Left lung (tissue), 10 donors: ENCODE data around the gene PRKG1. TPM values are rescaled to one million over a fixed set of nuclear protein-coding genes. Genes with fewer than 3 reads are reported as not detected.

Source experiments
- ATAC-seq: fragments of 200-7000 bp; cut with Tn5 transposase; one replicate; pipeline ENCODE4 v1.9.1; 2020; ENCODE audit warnings: moderate library complexity
- DNase-seq, 4 donors: peaks; one replicate each; pipeline ENCODE4 v3.0.0-alpha.2; 2013 to 2020
- H3K27ac ChIP-seq, 2 donors: fragments of 200-600 bp; sonication (generic) in 1 of 2; one replicate each; pipeline versions ENCODE4 v1.5.0 to v1.8.0; 2020 to 2021
- H3K27me3 ChIP-seq, 2 donors: fragments of 200-600 bp; sonication (generic) in 1 of 2; one replicate each; pipeline versions ENCODE4 v1.5.0 to v1.8.0; 2020 to 2021
- H3K36me3 ChIP-seq, 2 donors: fragments of 200-600 bp; sonication (generic) in 1 of 2; one replicate each; pipeline versions ENCODE4 v1.5.0 to v1.8.0; 2020 to 2021
- H3K4me1 ChIP-seq, 2 donors: fragments of 200-600 bp; one replicate each; pipeline ENCODE4 v1.8.0; 2021
- H3K4me3 ChIP-seq, 2 donors: fragments of 200-600 bp; sonication (generic) in 1 of 2; one replicate each; pipeline versions ENCODE4 v1.5.0 to v1.8.0; 2020 to 2021; ENCODE audit warnings: mild to moderate bottlenecking in 1 of 2
- H3K9me3 ChIP-seq, 2 donors: fragments of 200-600 bp; sonication (generic) in 1 of 2; one replicate each; pipeline versions ENCODE4 v1.5.0 to v1.8.0; 2020 to 2021
- intact Hi-C, 2 donors: fragments of 100-400 bp; cut with DNase I; formaldehyde crosslinking; loops; one replicate each; pipeline versions ENCODE4 v1.11.2 to v1.14.2; 2022
- polyA plus RNA-seq, 6 donors: library from polyadenylated mRNA; unstranded; fragments of 120-200 nt; gene quantifications; one replicate each; pipeline ENCODE4 v1.2.1, GENCODE V29; 2013; ENCODE audit not compliant: insufficient read length in 6 of 6
- total RNA-seq, 2 donors: library from RNA; stranded (reverse); fragmentation: NEBNext Ultra II Directional; extraction: Animal tissue kit (Norgen Biotek cat#: 25700); gene quantifications; one replicate each; pipeline ENCODE4 v1.2.1, GENCODE V29; 2021
- TF ChIP-seq, protein P1 (sequence below), 2 donors: fragments of 200-600 bp; sonication (generic) in 1 of 2; IDR thresholded peaks; one replicate each; pipeline versions ENCODE4 v1.5.0 to v1.8.0; 2021; ENCODE audit warnings: antibody characterized with exemption in 2 of 2
- donor health status: DM: no; HTN: yes; CAD: no.
- donor health status: DM: no; HTN: no; CAD: no.

Gene PRKG1
- total and polyA plus RNA-seq, 8 donors = 15.6 to 29.0 (median 17.8) TPM

DNA sequence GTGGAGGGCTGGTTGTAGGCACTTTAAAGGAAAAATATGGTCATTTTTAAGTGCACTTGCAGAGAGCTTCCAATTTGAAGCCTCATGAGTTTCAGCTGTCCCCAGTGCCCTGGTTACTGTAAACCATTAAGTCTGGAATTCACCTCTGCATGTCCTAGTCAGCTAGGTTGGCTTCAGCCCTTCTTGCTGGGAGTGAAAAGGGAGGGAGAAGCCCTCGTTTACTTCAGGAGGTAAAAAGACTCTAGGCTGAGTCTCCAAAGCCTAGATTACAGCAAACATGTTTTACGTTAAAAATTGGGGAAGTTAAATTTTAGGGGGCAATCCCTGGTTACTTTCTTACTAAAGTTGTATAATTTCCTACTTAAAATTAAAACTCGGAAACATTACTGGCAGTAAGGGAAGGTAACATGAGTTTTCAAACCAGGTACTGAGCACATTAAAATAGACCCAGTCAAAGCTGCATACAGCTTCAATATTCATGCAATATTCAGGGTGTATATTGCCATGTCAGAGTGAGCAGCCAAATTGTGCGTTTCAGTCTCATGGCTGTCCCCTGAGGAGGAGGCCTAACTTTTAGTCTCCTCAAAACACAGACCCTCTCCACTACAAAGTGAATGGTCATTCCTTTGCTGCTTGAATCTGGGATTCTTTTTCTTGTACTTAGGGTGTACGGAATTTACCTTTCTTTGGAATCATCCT, 156.7 kb downstream of the PRKG1 start:
- no peaks in the 10 kb centered on the region for H3K36me3 ChIP-seq
- no peak overlapping the region for H3K4me3 ChIP-seq
- ATAC-seq (no peak), DNase-seq (no peak)
- no peaks in the 10 kb centered on the region for H3K4me1 ChIP-seq
- TF ChIP-seq, protein P1, sequence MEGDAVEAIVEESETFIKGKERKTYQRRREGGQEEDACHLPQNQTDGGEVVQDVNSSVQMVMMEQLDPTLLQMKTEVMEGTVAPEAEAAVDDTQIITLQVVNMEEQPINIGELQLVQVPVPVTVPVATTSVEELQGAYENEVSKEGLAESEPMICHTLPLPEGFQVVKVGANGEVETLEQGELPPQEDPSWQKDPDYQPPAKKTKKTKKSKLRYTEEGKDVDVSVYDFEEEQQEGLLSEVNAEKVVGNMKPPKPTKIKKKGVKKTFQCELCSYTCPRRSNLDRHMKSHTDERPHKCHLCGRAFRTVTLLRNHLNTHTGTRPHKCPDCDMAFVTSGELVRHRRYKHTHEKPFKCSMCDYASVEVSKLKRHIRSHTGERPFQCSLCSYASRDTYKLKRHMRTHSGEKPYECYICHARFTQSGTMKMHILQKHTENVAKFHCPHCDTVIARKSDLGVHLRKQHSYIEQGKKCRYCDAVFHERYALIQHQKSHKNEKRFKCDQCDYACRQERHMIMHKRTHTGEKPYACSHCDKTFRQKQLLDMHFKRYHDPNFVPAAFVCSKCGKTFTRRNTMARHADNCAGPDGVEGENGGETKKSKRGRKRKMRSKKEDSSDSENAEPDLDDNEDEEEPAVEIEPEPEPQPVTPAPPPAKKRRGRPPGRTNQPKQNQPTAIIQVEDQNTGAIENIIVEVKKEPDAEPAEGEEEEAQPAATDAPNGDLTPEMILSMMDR (IDR thresholded peaks at IDR 0.05) = no peak
- intact Hi-C loops = no loop called here
- no peak overlapping the region for H3K27ac ChIP-seq
- H3K27me3 ChIP-seq = no peaks in the 10 kb centered on the region
- H3K9me3 ChIP-seq = no peaks in the 10 kb centered on the region

DNA sequence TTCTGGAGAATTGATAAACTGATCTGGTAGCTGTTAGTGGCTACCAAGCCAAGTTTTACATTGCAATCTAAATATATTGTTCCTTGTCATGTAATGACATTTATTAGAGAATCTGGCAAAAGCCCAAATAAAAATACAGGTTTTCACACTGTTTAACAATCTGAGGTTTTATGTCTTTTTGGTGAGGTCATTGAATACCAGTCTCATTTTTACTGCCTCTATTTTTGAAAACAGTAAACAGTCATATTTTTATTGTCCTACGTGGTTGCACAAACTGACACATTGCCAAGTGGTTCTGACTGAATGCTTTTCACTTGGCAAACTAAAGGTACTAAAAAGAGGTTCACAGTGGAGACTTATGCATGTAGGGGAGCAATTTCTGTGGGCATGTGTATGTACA, 157.5 kb downstream of the PRKG1 start:
- Histone ChIP-seq H3K4me1 (no peaks in the 10 kb centered on the region), H3K36me3 (no peaks in the 10 kb centered on the region), H3K4me3 (no peak overlapping the region), H3K27me3 (no peaks in the 10 kb centered on the region), H3K9me3 (no peaks in the 10 kb centered on the region), H3K27ac (no peak overlapping the region)
- no peak for DNase-seq
- intact Hi-C loops = no loop called here
- ATAC-seq = no peak
- TF ChIP-seq, protein P1 (IDR thresholded peaks at IDR 0.05) = no peak

DNA sequence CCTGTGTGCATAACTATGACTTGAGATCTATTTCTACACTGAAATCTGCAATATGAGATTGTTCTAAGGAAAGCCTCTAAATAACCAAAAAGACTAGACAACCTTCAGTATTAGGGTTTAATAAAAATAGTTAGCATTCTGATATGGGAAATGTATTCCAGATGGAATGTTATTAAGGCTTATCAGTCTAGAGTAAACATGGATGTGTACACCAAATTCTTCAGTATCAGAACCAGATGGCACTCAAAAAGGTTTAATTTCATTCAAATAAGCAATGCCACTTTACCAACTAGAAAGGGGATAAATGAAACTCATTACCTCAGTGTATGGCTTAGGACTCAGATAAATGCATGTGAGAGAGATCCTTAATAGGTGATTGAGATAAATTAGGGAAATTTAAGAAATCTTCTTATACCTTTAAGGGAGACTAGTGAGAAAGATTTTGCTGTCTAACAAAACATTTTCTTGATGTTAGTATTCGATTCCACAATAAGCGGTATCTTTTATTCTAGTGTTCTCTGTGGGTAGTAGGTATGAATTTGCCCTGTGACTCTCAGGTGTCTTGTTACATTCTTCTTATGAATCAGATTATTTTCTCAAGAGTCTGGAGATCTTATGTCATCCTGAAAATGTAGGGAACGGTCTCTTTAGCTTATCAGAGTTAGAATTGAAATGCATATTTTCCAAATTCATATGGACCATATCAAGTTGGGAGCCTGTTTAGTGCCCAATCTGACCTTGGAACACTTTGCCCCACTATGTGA, 159.2 kb downstream of the PRKG1 start:
- Histone ChIP-seq H3K27me3 (no peaks in the 10 kb centered on the region), H3K9me3 (no peaks in the 10 kb centered on the region), H3K36me3 (no peaks in the 10 kb centered on the region), H3K27ac (no peak overlapping the region), H3K4me3 (no peak overlapping the region), H3K4me1 (no peaks in the 10 kb centered on the region)
- DNase-seq (no peak), ATAC-seq (no peak)
- intact Hi-C loops = no loop called here
- TF ChIP-seq, protein P1 (IDR thresholded peaks at IDR 0.05) = no peak

DNA sequence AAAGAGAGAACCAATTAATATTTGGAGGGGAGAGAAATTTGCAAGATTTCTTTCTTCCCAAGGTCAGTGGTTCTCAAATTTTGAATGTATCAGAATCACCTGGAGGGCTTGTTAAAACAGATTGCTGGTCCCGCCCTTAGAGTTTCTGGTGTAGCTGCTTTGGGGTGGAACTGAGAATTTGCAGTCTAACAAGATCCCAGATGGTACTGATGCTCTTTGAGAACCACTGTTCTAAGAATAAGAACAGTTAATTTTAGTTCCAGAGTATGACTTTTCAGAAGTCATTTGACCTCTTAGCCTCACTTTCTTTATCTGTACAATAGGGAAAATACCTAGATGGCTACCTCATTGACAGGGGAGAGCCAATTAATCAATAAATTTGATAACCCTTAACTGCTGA, 161.6 kb downstream of the PRKG1 start:
- Histone ChIP-seq H3K4me3 (no peak overlapping the region), H3K27me3 (no peaks in the 10 kb centered on the region), H3K9me3 (no peaks in the 10 kb centered on the region), H3K4me1 (no peaks in the 10 kb centered on the region), H3K27ac (no peak overlapping the region), H3K36me3 (no peaks in the 10 kb centered on the region)
- TF ChIP-seq, protein P1 (IDR thresholded peaks at IDR 0.05) = no peak
- no peak for ATAC-seq
- intact Hi-C loops = no loop called here
- DNase-seq = no peak

DNA sequence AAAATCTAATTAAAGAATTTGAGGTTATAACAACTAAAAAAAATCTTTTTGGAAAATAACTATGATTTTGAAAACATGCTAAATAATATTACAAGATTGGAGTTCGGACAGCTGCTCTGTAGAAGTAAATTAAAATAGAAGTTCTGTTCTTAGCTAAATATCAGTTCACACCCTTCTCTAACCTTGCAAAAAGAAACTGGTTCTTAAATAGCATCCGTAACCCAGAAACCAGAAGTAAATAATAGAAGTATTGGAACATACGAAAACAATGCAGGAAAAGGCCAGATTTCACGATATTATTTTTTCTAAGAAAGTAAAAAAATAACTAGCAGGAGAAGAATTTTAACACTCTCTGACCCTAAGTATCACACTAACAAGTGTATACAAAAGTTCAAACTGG, 164.7 kb downstream of the PRKG1 start:
- TF ChIP-seq, protein P1 (IDR thresholded peaks at IDR 0.05) = no peak
- ATAC-seq (no peak), DNase-seq (no peak)
- Histone ChIP-seq H3K27me3 (no peaks in the 10 kb centered on the region), H3K4me3 (no peak overlapping the region), H3K9me3 (no peaks in the 10 kb centered on the region), H3K36me3 (no peaks in the 10 kb centered on the region), H3K4me1 (no peaks in the 10 kb centered on the region), H3K27ac (no peak overlapping the region)
- intact Hi-C loops = no loop called here
